Astrocyte of the spinal cord (primary cell): ENCODE measurements around the gene MBOAT1.

Experiments used
- DNase-seq: peaks from one replicate; pipeline ENCODE4 v3.0.0; 2011; ENCODE audit warnings: low read depth, low spot score
- H3K4me3 ChIP-seq: 2 replicates; pipeline ENCODE4 v1.5.1; 2011; ENCODE audit warnings: low read depth, mild to moderate bottlenecking, low read length, moderate library complexity
- in situ Hi-C: cut with HindIII; loops from 2 replicates; pipeline ENCODE4 v1.10.0; 2017; ENCODE audit warnings: low sequenced_read_pairs
- TF ChIP-seq, protein P1 (sequence below): IDR thresholded peaks from 2 replicates; pipeline ENCODE4 v1.5.1; 2012; ENCODE audit warnings: low read depth, mild to moderate bottlenecking, low read length, inconsistent platforms

Gene MBOAT1

GRCh38 chr6:20211941-20212391, 303 bp downstream of the MBOAT1 start:
- in situ Hi-C loops, result no loop called here
- DNase-seq, result no peak
- H3K4me3 ChIP-seq, result peak overlapping the region; percentile 61
- TF ChIP-seq, protein P1, sequence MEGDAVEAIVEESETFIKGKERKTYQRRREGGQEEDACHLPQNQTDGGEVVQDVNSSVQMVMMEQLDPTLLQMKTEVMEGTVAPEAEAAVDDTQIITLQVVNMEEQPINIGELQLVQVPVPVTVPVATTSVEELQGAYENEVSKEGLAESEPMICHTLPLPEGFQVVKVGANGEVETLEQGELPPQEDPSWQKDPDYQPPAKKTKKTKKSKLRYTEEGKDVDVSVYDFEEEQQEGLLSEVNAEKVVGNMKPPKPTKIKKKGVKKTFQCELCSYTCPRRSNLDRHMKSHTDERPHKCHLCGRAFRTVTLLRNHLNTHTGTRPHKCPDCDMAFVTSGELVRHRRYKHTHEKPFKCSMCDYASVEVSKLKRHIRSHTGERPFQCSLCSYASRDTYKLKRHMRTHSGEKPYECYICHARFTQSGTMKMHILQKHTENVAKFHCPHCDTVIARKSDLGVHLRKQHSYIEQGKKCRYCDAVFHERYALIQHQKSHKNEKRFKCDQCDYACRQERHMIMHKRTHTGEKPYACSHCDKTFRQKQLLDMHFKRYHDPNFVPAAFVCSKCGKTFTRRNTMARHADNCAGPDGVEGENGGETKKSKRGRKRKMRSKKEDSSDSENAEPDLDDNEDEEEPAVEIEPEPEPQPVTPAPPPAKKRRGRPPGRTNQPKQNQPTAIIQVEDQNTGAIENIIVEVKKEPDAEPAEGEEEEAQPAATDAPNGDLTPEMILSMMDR, result no peak

DNA sequence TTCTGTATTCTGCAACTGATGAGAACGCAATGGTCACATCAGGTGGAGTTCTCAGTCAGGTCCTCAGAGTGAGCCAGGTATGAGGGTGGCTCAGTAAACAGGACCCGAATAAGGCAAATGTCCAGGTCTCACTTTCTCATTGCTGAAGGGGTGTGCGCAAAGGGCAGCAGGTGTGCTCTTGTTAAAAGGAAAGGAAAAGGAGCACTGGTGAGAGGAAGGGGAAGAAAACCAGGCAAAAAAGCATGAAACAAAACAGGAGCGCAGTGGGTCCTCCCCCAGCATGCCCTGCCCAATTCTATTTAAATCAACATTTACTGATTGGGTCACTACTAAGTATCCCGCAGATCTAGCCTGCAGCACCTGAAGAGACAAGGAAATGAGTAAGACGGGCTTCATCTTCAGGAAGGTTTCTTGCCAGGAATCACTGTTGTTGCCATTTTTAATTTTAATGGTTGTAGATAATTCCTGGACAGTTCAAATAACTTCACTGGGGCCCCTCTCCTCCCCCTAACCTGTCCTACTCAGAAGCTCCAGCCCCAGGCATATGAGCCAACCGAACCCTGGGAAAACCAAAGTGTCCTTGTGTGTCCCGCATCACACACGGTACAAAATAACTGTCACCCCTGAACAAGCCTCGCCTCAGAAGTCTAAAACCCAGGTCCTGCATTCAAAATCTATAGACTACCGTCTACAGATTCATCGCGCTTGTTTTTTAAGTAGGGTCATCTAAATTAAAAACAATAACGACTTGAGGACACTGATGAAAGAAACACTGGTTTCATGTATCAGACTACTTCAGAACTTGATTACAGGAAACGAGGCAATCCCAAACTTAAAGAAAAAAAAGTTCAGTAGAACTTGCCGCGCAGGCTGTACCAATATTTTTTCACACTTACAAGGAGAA, 980 bp downstream of the MBOAT1 start:
- in situ Hi-C loops, result no loop called here
- H3K4me3 ChIP-seq, result peak overlapping the region; percentile 61
- DNase-seq, result peak; percentile 52
- TF ChIP-seq, protein P1, result no peak

- TF ChIP-seq, protein P1, result no peak
- in situ Hi-C loops, result no loop called here
Observed at GRCh38 chr6:20210158-20210557, 2.1 kb downstream of the MBOAT1 start.

GRCh38 chr6:20208687-20209378, 3.4 kb downstream of the MBOAT1 start:
- no peak overlapping the region for H3K4me3 ChIP-seq
- in situ Hi-C loops, result no loop called here
- DNase-seq, result no peak
- TF ChIP-seq, protein P1, result no peak

More at GRCh38 chr6:20210158-20210557, 2.1 kb downstream of the MBOAT1 start:
- no peak for DNase-seq
- H3K4me3 ChIP-seq, result no peak overlapping the region

GRCh38 chr6:20207088-20207418, 5.2 kb downstream of the MBOAT1 start:
- TF ChIP-seq, protein P1, result no peak
- in situ Hi-C loops, result no loop called here
- no peak for DNase-seq
- H3K4me3 ChIP-seq, result no peak overlapping the region

- in situ Hi-C loops, result no loop called here
- DNase-seq, result peak; percentile 42
- TF ChIP-seq, protein P1, result no peak
- H3K4me3 ChIP-seq, result no peak overlapping the region
Observed at GRCh38 chr6:20205722-20206161, 6.5 kb downstream of the MBOAT1 start.
